Activated T-cell treated with anti-CD3 and anti-CD28 coated beads for 48 hours (primary cell): ENCODE data around the gene TTC34.
"Not testable (repeated sequence)": the region's sequence is repeated elsewhere in the genome, so short reads cannot be mapped to it uniquely, and the experiment has no call there.

ENCODE experiments used
- DNase-seq: peaks from one replicate; pipeline ENCODE4 v3.0.0-alpha.2; 2020; ENCODE audit warnings: low read depth

Gene TTC34

DNA sequence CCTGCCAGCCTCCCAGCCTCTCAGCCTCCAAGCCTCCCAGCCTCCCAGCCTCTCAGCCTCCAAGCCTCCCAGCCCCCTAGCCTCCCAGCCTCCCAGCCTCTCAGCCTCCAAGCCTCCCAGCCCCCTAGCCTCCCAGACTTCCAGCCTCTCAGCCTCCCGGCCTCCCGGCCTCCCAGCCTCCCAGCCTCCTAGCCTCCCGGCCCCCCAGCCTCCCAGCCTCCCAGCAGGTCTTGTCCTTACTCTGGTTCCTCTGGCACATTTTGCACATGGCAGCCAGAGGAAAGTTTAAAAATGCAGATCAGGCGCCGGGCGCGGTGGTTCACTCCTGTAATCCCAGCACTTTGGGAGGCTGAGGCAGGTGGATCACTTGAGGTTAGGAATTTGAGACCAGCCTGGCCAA lies 2.5 kb downstream of the TTC34 start:
- not testable (repeated sequence) for DNase-seq

DNA sequence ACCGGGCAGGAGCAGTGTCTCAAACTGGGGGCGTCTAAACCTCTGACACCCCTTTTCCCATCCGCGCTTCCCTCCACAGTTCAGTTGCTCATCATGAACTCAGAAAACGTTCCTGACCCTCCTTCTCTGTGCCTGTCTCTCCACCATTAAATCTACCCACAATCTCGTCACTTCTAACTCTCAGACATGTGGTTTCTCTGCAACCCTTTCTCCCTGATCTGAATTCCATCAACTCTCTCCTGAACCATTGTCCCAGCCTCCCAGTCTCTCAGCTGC lies 3.8 kb downstream of the TTC34 start:
- DNase-seq = no peak

DNA sequence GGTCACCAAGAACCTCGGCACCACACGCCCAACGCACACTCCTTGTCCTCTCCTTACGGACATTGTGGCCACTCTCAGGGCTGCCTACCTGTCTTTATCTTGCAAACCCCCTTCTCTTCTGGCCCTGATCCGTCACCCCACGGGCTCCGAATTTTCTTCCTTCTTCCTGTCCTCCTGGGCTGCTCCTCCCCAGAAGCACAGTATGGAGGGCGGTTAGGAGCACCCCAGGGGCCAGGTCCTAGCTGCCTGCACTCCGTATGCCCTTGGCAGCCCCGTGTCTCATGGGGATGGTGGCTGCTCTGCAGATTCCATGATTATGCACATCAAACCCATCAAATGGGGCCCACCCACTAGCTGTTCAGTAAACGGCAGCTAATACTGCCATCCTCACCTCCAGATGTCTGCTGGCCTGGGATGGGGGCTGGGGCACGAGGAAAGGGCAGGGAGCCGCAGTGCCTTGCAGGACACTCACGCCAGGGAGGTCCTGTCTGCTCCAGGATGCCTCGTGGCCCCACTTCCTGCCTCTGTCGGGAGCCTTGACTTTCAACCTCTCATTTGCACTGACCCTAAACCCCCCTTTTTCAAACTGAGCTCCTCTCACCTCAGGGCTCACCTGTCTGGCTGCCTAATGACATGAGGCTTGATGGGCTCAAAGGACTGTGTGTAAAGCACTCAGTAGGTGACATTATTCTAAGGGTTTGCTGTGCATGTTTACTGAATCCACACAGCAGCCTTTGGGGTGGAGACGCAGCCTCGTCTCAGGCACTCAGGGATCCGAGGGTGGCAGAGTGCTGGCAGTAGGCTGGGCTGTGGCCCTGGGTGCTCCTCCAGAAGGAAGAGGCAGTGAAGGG lies 4.4 kb downstream of the TTC34 start:
- DNase-seq = no peak

DNA sequence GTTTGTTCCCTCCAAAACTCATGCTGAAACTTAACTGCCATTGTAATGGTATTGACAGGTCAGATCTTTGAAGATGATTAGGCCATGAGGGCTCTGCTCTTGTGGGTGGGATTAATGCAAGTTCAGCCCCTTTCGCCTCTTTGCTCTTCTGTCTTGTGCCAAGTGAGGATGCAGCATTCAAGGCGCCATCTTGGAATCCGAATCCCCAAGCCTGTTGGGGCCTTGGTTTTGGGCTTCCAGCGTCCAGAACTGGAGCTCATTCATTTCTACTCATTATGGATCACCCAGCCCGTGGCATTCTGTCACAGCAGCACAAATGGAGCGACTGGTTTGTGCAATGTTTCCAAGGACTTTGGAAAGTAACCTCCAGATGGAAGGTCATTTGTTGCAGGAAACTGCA lies 5.6 kb downstream of the TTC34 start:
- DNase-seq = no peak

DNA sequence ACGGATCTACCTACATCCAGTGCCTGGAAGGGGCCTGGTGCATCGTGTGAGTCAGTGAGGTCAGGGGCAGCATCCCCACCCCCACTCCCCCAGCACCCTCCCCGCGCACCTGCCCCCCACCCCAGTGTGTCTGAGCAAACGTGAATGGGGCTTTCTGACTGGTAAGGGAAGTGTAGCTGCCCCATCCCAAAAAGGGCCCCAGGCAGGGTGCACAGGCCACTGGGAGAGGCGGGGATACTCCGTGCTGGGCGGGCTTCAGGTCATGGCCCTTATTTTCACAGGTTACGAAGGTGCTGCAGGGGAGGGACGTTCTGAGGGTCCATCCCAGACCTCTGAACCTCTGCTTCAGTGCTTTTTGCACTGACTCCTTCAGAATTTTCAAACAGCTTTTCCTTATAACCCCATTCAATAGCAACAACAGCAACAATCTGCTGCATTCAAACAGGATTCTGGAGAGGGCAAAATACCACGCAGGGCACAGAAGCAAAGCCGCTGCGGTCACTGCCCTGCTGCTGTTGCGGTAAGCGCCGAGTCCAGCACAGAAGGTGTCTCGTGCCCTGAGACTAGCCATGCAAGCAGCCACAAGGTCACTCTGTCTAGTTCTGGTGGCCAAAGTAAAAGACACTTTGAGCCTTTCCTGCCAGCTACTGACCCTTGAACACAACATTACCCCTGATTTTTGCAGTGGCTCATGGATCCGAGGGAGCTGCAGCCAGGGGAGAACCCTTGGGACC lies 10.3 kb downstream of the TTC34 start:
- no peak for DNase-seq

DNA sequence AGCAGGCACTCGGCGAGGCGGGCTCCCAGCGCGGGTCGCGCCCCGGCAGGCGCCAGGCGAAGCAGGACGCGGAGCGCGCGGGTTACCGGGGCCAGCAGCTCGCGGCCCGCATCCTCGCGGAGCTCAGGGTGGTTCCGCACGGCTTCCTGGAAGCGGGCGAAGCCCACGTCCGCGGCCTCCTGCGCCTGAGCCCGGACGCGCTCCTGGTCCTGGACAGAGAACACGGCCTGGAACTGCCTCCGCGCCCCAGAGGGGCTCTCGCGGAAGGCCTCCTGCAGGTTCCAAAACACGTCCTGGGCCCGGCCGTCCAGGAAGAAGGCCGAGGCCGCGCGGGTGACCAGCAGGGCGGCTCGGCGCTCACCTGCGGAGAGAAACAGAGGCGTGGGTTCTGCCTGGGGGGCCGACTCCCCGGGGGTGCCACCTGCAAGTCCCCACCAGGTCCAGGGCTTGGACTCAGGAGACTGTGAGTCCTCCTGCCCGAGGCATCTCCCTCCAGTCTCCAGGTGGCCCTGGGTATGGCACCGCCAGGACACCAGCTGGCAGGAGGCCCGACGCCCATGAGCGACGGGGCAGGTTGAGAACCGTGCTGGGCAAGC lies 11.4 kb downstream of the TTC34 start:
- no peak for DNase-seq

DNA sequence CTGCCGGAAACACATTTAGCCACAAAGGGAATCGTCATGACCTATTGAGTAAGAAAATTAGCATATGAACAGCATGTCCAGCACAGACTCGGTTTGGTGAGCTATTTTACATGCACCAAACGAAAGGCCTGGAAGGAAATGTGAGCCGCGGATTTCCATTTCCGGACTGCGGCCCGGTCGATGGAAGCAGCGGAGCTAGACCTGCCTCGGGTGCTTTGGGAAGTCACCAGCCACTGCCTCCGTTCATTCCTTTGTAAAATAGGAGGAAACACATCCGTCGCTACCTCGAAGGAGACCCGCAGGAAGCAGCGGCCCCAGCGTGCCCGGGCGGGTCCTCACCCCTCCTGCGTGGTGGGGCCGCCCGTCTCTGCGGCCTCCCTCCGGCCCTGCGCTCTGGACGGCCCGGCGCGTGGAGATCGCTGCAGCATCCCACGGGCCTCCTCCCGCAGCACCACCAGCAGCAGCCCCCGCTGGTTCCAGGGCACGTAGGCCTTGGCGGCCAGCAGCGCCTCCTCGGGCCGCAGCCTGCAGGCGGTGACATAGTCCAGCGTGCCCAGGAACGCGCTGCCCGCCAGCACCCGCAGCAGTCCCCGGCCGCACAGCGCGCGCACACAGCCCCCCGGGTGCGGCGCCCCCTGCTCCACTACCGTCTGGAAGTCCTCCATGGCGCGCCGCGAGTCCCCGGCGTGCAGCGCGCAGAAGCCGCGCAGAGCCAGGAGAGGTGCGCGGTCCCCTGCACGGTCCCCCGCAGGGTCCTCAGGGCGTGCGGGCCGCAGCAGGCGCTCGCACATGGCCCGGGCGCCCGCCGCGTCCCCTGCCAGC lies 12.1 kb downstream of the TTC34 start:
- DNase-seq = no peak

DNA sequence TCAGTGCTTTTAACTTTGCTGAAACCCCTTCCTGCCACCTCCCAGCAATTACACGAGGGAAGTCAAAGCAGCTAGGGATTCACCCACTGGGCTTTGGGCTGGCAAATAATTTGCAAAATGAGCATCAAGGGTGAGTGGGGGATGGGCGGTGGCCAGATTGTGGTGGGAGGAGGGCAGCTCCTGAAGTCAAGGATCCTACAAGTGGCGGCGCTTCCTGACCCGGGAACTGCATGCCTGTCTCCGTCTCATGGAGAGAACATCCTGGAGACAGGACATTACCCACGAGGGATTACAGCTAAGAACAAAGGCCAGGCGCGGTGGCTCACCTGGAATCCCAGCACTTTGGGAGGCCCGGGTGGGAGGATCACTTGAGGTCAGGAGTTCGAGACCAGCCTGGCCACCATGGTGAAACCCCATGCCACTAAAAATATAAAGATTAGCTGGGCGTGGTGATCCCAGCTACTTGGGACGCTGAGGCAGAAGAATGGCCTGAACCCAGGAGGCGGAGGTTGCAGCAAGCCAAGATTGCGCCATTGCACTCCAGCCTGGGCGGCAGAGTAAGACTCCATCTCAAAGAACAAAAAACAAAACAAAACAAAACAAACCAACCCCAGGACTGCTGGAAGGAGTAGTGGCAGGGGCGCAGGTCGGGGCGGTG lies 12.9 kb downstream of the TTC34 start:
- DNase-seq = no peak

DNA sequence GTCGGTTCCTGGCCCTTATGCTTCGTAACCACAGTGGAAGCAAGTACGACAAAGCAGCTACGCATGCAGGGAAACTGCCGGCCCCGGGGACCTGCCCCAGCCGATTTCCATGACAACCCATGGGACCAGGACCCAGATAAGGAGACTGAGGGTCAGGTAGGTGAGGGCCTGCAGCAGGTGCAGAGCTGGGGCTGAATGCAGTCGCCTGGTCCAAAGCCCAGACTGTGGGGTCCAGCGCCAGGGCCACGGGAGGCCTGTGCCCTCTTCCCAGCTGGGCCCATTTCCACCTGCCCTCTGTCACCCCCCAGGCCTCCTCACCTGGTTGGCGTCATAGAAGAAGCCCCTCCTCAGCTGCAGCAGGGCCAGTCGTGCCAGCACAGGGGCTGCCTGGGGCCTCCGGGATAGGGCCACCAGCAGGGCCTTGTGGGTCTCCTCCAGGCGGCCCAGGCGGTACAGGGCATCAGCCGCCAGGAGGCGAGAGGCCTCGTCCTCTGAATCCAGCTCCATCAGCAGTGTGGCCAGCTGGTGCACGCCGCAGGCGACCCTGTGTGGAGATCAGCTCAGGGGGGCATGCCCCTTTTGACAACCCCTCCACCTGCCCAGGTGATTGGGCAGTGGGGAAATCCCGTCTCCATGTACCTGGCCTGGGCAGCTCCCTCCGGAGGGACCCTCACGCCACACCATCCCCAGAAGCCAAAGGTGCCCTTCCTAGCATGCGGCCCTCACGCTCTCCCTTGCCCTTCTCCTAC lies 14.2 kb downstream of the TTC34 start:
- no peak for DNase-seq

DNA sequence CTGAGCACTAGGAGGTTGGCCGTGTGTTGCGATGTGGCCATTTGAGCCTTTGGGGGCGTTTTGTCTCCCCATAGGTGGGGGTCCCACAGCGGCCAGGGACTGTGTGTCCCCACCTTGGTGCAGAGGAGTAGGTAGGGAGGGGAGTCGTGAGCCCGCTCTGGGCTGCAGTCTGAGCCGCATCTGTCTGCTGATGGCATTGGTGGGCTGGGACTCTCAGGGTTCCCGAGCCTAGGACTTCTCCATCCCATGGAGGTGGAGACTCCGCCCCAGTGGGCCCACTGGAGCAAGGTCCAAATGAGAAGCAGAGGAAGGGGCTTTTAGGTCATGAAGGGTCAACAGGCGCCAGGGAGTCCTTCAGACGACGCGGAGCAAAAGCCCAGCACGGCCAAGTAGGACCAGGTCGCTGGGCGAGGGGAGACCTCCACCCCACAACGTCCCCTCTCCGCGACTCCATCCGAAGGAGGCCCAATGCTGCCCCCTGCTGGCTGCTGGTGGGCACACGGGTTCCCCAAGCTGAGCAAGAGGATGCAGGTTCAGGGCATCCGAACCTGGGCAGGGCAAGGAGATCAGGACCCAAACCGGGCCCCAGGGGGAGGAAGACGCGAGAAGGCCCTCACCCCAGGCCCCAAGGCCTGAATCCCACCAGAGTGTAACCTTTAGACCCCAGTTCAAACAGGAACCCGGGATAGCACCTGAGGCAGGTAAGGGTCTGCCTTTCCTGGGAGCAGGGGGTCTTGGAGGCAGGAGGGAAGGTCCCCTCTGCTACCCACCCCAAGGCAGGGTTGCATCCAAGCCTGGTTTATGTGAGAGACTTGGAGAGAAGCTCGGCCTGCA lies 14.9 kb downstream of the TTC34 start:
- DNase-seq = peak; percentile 60

DNA sequence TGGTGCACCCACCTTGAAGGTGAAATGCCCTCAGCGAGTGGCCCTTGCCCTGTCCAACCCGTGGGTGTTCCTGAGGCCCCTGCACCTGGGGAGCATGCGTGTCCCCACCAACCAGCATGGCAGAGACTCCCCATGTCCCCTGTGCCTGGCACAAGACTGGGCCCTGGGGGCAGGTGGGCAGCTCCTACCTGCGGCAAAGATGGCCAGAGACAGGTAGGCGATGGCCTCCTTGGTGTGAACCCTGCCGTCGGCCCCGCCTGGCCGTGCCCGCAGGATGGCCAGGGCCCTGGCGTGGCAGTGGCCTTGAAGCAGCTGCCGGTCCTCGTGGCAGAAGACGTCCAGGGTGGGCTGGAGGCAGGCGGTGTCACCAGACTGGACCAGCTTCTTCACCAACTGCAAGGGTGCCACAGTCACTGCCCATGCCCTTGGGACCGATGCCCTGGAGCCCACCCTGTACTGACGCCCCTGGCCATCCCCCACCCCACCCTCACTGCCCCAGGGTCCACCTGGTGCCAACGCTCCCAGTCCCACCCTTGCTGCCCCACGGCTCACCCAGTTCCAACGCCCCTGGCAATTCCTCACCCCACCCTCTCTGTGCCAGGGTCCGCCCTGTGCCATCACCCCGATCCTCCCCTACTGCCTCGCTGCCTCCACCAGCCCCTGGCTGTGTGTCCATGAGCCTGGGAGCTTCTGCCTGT lies 15.7 kb downstream of the TTC34 start:
- DNase-seq = no peak

DNA sequence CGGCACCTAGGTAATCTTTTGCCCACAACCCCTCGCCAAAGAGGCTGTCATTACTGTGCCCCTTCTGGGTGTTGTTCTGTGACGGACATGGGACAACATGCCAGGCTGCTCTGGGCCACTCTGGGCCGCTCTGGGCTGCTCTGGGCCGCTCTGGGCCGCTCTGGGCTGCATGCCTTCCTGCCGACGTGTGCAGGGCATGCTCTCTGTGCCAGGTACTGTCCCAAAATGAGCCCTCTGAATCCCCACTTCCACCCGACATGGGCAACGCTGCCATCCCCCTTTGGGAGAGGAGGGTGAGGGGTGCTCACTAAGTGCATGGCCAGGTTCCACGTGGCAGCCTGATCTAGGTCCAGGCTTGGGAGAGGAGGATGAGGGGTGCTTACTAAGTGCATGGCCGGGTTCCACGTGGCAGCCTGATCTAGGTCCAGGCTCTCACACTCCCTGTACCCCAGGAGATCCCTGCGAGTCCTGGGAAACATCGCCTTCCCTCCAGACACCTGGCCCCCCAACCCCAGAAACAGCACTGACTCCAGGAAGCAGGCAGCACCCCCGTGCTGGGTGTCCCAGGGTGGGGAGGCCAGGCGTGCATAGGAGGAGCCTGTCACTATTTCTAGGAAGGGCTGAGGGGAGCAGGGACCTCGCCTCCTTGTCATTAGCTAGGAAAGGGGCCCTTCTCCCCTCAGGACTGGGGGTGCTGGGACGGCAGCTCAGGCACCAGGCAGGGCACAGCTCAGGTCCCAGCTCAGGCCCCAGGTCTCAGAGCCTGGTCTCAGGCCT lies 16.5 kb downstream of the TTC34 start:
- no peak for DNase-seq

DNA sequence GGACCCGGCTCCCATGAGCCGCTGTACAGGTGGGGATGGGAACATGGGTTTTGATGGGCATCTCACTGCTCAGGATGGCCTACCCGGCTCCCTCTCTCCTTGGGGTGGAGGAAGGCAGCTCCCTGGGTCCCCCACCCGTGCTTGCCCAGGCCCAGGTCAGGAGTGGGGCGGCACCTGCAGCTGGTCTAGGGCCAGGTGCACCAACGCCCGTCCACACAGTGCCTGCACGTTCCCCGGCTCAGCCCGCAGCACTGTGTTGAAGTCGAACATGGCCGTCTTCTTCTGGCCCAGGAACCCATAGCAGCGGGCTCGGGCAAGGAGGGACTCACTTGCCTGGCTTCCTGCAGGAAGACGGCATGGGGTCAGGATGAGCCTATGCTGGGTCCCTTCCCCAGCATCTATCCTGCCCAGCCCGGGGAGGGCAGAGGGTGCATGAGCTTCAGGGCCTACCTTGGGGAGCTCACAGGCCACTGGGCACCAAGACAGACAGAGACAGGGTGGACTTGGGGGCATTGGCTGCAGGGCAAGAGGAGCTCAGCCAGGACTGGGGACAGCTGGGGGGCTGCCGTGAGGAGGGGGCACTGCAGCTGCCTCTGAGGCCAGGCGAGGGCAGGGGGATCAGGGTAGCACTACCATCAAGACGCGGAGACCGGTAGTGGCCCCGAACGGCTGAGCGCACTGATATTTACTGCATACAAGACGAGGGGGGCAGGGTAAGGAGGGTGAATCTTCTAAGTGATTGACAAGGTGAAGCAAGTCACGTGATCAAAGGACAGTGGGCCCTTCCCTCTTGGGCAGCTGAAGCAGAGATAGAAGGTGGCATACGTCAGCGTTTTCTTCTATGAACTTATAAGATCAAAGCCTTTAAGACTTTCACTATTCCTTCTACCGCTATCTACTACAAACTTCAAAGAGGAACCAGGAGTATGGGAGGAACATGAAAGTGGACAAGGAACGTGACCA lies 17.8 kb downstream of the TTC34 start:
- DNase-seq = no peak

DNA sequence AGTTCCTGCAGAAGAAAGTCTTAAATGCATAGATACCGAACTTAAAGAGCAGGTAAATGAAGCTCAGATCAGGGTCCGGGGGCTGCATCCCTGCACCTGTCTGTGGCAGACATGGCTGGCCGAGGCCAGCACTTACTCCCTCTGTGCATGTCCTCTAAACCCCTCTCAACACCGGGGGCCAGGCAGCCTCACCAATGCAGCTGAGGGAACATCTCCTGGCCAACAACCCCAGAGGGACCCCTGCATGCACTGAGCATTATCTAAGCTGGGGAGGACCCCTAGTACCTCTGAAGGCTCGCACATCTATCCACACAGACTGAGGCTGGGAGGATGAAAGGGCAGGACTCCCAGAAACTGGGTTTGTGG lies 18.4 kb downstream of the TTC34 start:
- no peak for DNase-seq

DNA sequence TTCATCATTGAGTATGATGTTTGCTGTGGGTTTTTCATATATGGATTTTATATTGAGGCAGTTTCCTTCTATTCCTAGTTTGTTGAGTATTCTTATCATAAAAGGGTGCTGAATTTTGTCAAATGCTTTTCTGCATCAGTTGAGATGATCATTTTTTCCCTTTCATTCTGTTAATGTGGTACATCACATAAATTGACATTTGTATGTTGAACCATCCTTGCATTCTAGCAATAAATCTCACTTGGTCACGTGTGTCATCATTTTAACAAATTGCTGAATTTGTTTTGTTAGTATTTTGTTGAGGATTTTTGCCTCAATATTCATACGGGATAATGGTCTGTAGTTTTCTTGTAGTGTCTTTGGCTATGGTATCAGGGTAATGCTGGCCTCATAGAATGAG lies 19.9 kb downstream of the TTC34 start:
- no peak for DNase-seq

DNA sequence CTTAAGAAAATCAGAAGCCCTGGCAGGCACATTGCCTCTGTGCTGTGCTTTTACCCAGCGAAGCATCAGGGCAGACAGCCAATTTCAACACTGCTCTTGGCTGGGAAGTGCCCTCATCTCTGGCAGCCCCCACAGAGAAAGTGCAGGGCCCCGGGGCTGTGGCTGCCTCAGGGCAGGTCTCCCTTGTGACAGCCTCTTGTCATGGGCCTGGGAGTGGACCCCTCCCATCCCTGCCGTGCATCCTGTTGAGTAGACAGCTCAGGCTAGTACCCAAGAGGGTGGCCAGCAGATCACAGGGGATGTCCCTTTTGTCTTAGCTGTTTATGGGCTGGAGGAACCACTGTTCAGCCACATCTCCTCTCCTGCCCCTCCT lies 23.3 kb downstream of the TTC34 start:
- no peak for DNase-seq

DNA sequence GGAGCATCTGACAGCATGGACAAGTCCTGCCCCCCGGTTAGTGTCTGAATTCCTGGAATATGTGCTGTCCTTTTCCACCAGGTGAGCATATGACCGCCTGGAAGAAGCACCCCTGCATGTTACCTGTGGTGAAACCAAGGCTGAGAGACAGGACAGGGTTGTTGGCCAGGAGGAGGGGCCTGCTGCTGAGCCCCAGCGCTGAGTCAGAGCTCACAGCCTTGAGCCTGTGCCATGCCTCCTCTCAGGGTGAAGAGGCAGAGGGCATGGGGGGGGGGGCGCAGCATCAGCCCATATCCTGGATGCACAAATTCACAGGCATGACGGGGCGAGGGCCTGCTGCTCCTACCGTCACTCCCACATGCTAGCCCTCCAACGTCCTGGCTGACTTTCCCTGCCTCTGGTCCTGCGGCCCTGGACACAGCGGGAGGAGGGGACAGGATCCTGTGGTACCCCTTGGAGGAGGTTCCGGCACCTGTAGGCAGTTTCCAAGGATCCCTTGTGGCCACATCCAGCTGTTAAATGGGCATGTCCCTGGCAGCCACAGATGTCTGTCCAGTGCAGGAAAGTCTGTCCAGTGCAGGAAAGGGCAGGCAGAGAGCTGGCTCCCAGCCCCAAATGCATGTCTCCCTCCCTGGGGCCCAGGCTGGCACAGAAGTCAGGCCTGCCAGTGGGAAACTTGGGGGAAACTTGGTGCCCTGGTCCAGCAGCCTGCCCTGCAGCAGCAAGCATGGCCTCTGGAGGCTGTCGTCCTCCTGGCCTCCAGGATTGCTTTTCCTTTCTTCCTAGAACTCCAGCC lies 23.9 kb downstream of the TTC34 start:
- no peak for DNase-seq
